HG02970 (cell line): Measurements from ENCODE around the gene FBXW10B.
"Not testable (repeated sequence)": the region's sequence is repeated elsewhere in the genome, so short reads cannot be mapped to it uniquely, and the experiment has no call there.

Experiments
- ATAC-seq: cut with Tn5 transposase; IDR thresholded peaks from one replicate; pipeline ENCODE4 v1.9.1; 2021; ENCODE audit warnings: mild to moderate bottlenecking, moderate library complexity, moderate number of reproducible peaks; ENCODE audit not compliant: unreplicated experiment, low FRiP score

The FBXW10B gene

GRCh38 chr17:15642505-15643251, 23.2 kb upstream of the FBXW10B start:
- not testable (repeated sequence) for ATAC-seq

DNA sequence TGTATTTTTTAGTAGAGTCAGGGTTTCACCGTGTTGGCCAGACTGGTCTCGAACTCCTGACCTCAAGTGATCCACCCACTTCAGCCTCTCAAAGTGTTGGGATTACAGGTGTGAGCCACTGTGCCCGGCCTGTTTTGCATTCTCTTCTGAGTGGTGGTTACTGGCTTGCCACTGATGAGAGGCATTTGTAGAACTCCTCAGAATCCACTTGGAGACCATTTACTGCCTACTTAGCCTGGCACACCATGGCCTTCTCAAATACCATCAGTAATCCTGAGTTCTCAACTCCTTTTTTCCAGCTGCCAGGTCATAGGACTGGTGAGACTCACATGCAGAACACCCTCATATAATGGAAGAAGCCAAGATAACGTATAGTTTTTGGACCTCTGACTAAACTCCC, 22.5 kb upstream of the FBXW10B start:
- not testable (repeated sequence) for ATAC-seq

DNA sequence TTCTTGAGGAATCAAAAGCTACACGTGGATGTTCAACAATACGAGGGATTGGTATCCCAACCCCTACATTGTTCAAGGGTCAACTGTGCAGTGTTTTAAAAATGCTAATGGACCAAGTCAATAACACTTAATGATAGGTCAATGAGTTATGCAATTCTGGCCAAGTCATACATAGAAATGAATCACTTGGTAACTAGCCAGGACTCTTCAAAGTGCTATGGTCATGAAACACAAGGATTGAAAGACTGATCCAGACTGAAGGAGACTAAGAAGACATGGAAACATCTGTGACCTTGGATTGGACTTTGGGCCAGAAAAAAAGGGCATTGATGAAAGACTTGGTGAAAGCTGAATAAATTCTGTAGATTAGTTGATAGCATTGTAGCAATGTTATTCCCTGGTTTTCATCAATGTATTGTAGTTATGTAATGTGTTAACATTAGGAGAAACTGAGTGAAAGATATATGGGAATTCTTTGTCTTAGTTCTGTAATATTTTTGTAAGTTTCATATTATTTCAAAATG, 11.5 kb upstream of the FBXW10B start:
- not testable (repeated sequence) for ATAC-seq

GRCh38 chr17:15629991-15630390, 10.5 kb upstream of the FBXW10B start:
- not testable (repeated sequence) for ATAC-seq

- not testable (repeated sequence) for ATAC-seq
Measured at GRCh38 chr17:15623661-15624209, 4.2 kb upstream of the FBXW10B start.

- ATAC-seq, result not testable (repeated sequence)
Measured at GRCh38 chr17:15623255-15623654, 3.8 kb upstream of the FBXW10B start.

GRCh38 chr17:15622124-15622523, 2.6 kb upstream of the FBXW10B start:
- not testable (repeated sequence) for ATAC-seq

DNA sequence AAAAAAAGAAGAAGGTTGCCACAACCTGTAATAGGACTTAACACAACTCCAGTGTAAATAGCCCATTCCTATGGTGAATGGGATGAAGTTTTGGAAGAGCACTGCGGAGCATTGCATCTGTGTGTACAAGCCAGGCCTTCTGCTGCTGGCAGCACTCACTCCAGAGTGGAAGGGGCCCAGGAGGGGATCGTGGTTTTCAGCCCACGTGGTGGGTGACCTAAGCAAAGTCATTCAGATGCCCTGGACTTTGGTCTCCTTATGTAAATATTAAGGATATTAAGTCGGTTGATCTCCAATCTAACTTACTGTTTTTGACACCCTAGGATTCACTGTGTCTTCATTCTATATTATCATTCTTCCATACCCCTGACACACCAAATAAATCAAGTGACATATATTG, 2.7 kb downstream of the FBXW10B start:
- ATAC-seq, result not testable (repeated sequence)

DNA sequence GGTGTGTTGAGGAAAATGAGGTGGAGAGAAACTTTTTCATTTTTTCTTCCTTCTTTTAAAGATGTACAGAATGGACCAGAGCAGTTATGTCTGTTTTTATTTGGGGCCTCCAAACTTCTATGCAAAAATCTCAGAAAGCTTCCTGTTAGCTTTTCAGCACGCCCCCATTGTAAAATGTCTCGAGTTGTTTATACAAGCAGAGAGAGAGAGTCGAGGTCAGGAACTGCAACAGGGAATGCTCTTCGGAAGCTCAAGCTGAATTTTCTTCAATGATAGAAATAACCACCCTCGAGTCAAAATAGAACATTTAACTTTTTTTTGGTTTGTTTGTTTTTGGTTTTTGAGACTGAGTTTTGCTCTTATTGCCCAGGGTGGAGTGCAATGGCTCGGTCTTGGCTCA, 3.7 kb downstream of the FBXW10B start:
- not testable (repeated sequence) for ATAC-seq

DNA sequence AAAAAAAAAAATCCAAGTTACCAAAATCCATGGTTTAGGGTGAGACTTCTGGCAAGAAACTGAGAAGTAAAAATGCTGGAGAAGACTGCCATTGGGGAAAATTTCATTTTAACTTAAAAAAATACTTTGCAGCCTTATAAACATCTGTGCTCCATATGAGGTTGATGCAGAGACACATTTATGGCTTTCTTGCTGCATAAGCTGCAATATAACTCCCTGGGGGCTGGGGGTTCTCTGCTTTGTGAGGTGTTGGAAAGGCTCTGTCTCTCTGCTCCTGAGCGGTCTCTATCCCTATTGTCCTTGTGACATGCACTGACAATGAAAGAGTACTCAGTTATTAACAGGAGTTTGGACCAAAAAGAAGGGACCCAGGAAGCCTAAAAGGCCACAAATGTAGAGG, 6.4 kb downstream of the FBXW10B start:
- not testable (repeated sequence) for ATAC-seq

DNA sequence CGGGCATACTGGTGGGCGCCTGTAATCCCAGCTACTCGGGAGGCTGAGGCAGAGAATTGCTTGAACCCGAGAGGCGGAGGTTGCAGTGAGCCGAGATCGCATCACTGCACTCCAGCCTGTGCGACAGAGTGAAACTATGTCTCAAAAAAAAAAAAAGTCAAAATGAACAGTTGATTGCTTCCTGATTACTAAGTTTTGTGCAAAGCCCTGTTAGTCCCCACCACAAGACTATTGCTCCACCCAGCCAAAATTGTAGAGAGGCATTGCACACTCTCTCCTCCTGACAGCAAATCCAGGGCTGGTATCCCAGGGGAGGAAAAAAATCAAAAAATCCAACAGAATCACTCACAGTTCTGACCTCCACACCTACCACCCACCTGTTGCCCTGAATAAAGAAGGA, 26.5 kb downstream of the FBXW10B start:
- not testable (repeated sequence) for ATAC-seq

GRCh38 chr17:15591986-15592385, 27.5 kb downstream of the FBXW10B start:
- not testable (repeated sequence) for ATAC-seq

GRCh38 chr17:15590844-15591243, 28.7 kb downstream of the FBXW10B start:
- ATAC-seq, result not testable (repeated sequence)

GRCh38 chr17:15589544-15590536, 29.7 kb downstream of the FBXW10B start:
- not testable (repeated sequence) for ATAC-seq

GRCh38 chr17:15588017-15588416, 31.5 kb downstream of the FBXW10B start:
- ATAC-seq, result not testable (repeated sequence)

GRCh38 chr17:15583313-15583712, 36.2 kb downstream of the FBXW10B start:
- ATAC-seq, result not testable (repeated sequence)

GRCh38 chr17:15581462-15581861, 38.0 kb downstream of the FBXW10B start:
- not testable (repeated sequence) for ATAC-seq

DNA sequence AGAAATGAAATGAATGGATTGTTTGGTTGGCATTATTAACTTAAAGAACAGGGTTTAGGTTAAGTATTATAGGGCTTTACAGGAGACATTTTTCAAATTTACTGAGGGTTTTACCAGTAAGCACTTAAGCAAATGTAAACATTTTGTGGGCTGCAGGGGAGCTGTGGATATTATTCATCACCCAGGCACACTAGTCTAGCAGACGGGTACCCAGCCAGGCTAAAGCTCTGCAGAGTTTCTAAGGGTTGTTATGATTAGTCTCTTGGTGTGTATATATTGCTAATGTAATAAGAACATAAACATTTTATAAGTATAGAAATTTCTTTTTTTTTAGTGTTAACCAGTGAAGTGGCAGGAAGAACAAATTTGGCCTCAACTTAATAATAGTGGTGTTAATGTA, 42.7 kb downstream of the FBXW10B start:
- ATAC-seq, result not testable (repeated sequence)

DNA sequence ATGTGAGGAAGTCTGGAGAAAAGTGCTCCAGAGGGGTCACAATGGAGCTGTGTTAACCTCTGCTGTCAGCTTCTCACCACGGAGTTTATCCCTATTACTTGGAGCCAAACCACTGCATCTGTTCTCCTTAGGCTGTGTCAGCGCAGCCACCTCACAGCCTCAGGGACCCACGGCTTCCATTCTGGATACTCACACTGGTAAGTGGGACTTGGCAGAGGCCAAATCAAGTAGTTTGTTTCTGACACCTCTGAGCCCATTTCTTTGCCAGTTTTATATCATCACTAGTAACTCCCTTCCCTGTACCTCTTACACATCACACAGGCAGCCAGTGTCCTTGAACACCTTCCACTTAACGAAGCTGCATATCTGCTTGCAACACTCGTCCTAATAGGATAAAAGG, 44.8 kb downstream of the FBXW10B start:
- not testable (repeated sequence) for ATAC-seq

DNA sequence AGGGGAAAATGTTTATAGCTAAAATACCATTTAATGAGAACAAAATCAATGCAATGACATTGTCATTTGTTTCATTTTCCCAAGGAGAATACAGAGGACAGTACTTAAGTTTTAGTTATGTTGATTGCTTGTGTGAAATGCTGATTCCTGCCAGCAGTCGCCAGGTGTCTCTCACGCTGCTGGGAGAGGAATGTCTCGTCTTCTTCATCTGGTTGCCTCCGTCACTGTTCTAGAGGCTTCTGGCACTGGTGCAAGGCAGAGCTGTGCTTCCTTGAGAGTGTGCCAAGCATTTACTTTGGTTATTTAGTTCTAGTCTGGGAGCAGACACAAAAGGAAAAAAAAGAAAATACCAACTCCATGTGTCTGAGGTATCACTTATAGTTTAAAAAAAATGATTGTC, 45.6 kb downstream of the FBXW10B start:
- not testable (repeated sequence) for ATAC-seq
